Body of pancreas (tissue), 4 donors: ENCODE data around the gene ASTN2.

Source experiments
- POLR2A ChIP-seq, 3 donors: fragments of 450-650 bp; IDR thresholded peaks; one replicate each; pipeline ENCODE4 v1.6.1; 2016; ENCODE audit warnings: antibody characterized with exemption in 3 of 3, mild to moderate bottlenecking in 2 of 3
- TF ChIP-seq, protein P1 (sequence below), 7 experiments: fragments of 450-650 bp in 4 of 7; fragments of 200-600 bp in 3 of 7; sonication (generic) in 3 of 7; IDR thresholded peaks; one replicate each; pipeline ENCODE4 v1.5.1; 2016 to 2019; ENCODE audit warnings: antibody characterized with exemption in 7 of 7

DNA sequence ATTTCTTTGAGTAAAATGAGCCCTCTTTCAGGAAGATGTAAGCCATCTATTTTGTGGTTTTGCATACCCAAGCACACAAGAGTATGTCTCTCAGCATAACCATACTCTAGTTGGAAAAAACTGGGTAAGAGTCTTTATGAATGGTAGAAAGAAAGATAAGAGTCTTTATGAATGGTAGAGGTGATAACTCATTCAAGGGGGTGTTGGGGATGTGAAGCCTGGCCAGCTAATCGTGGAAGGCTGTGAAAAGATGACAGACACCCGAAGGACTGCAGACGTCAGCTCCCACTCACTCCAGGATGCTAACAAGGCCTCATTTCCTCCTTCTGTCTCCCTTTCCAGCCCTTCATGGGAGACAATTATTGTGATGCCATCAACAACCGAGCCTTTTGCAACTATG lies 1032.8 kb downstream of the ASTN2 start:
- TF ChIP-seq, protein P1, sequence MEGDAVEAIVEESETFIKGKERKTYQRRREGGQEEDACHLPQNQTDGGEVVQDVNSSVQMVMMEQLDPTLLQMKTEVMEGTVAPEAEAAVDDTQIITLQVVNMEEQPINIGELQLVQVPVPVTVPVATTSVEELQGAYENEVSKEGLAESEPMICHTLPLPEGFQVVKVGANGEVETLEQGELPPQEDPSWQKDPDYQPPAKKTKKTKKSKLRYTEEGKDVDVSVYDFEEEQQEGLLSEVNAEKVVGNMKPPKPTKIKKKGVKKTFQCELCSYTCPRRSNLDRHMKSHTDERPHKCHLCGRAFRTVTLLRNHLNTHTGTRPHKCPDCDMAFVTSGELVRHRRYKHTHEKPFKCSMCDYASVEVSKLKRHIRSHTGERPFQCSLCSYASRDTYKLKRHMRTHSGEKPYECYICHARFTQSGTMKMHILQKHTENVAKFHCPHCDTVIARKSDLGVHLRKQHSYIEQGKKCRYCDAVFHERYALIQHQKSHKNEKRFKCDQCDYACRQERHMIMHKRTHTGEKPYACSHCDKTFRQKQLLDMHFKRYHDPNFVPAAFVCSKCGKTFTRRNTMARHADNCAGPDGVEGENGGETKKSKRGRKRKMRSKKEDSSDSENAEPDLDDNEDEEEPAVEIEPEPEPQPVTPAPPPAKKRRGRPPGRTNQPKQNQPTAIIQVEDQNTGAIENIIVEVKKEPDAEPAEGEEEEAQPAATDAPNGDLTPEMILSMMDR (IDR thresholded peaks at IDR 0.05), result no peak
- no peak for TF ChIP-seq POLR2A (IDR thresholded peaks at IDR 0.05)
